GM10847 (cell line): ENCODE data around the gene KTN1.

Experiments used
- POLR2A ChIP-seq: IDR thresholded peaks from 2 replicates; pipeline ENCODE4 v1.6.1; 2011; ENCODE audit not compliant: insufficient read length; ENCODE audit errors: extremely low read depth

KTN1 gene

GRCh38 chr14:55588259-55588699, 8.3 kb downstream of the KTN1 start:
- TF ChIP-seq POLR2A = no peak

- no peak for TF ChIP-seq POLR2A
These were observed 9.2 kb downstream of the KTN1 start for GRCh38 chr14:55589171-55589570.

GRCh38 chr14:55592436-55592835, 12.4 kb downstream of the KTN1 start:
- TF ChIP-seq POLR2A = no peak

- no peak for TF ChIP-seq POLR2A
These were observed 13.7 kb downstream of the KTN1 start for GRCh38 chr14:55593698-55594097.

- no peak for TF ChIP-seq POLR2A
These were observed 19.4 kb downstream of the KTN1 start for GRCh38 chr14:55599250-55599879.

GRCh38 chr14:55600784-55601561, 21.0 kb downstream of the KTN1 start:
- no peak for TF ChIP-seq POLR2A

- TF ChIP-seq POLR2A = no peak
These were observed 23.5 kb downstream of the KTN1 start for GRCh38 chr14:55603401-55603953.

- no peak for TF ChIP-seq POLR2A
These were observed 24.5 kb downstream of the KTN1 start for GRCh38 chr14:55604488-55604887.

- no peak for TF ChIP-seq POLR2A
These were observed 25.0 kb downstream of the KTN1 start for GRCh38 chr14:55604900-55605418.

GRCh38 chr14:55605793-55606192, 25.8 kb downstream of the KTN1 start:
- no peak for TF ChIP-seq POLR2A

- no peak for TF ChIP-seq POLR2A
These were observed 27.4 kb downstream of the KTN1 start for GRCh38 chr14:55607386-55607785.

GRCh38 chr14:55609681-55610080, 29.7 kb downstream of the KTN1 start:
- TF ChIP-seq POLR2A = no peak

GRCh38 chr14:55610713-55611370, 30.8 kb downstream of the KTN1 start:
- TF ChIP-seq POLR2A = no peak

- TF ChIP-seq POLR2A = no peak
These were observed 31.9 kb downstream of the KTN1 start for GRCh38 chr14:55611859-55612258.

GRCh38 chr14:55614304-55614703, 34.3 kb downstream of the KTN1 start:
- TF ChIP-seq POLR2A = no peak

- TF ChIP-seq POLR2A = no peak
These were observed 40.3 kb downstream of the KTN1 start for GRCh38 chr14:55620277-55620676.
